ENCODE data around the gene HRH2.
"Not testable (repeated sequence)": the region's sequence is repeated elsewhere in the genome, so short reads cannot be mapped to it uniquely, and the experiment has no call there.

The HRH2 gene

DNA sequence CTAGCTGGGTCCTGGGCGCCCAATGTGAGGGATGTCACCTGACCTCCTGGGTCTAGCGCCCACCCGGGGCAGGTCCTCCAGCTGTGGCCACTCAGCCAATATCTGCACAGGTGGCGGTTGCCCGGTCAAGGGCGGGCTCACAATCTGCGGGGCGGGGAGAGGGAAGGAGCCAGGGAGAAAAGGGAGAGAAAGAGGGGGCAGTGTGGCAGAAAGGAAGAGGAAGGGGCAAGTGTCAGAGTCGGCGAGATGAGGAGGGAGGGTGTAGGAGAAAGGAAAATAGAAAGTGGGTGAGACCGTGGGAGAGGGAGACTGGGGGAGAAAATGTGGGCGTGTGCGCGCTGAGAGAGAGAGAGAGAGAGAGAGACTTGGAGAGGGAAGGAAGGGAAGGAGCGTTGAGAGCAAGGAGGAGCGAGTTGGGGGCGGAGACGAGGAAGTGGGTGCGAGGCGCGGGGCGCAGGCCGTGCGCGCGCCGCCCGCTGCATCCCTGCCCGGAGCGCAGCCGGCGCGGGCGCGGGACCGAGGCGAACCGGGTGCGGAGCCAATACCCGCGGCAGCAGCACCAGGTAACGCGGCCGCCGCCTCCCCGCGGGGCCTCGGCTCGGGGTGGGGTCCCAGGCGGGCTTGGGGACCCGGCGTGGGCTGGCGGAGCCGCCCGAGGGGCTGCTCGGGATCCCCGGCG, at the start of gene HRH2:
Gene HRH2, plus strand, starts transcription at position 479 of the 679 bp plus-strand sequence. CDS start 25,163 bp downstream, outside the sequence.
- DNase-seq: peak in 39 of 42 donors; percentile 47 to 89 (median 70)

GRCh38 chr5:175609526-175609925, 48.3 kb upstream of the HRH2 start:
- DNase-seq: peak in 38 of 42 donors; percentile 23 to 91 (median 62)
- intact Hi-C loops (cut with DNase I): no loop called here

More for the DNA sequence above, at the start of gene HRH2:
- intact Hi-C loops (cut with DNase I): no loop called here

DNA sequence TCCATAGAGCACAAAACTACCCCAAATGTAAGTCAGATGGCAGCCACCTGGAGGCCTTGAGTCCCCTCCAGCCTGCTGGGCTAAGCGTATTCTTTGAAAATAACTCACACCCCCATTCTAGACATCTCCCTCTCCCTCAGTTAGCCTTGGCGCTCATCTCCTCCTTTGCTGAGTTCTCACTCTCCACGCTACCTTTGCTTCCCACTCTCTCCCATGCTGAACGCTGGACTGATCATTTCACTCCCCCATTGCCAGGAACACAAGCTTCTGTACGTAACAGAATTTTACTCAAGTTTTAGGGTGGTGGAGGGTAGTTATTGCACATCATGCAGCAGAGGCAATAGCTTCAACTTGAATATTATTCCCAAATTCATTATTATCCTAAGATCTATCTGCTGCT, 47.5 kb upstream of the HRH2 start:
- intact Hi-C loops (cut with DNase I): no loop called here
- peak in 2 of 42 donors; percentile 52 to 53 for DNase-seq

GRCh38 chr5:175610898-175611297, 47.0 kb upstream of the HRH2 start:
- no peak for DNase-seq
- intact Hi-C loops (cut with DNase I): no loop called here

GRCh38 chr5:175614223-175614815, 43.6 kb upstream of the HRH2 start:
- intact Hi-C loops (cut with DNase I): no loop called here

GRCh38 chr5:175614861-175615260, 43.0 kb upstream of the HRH2 start:
- intact Hi-C loops (cut with DNase I): no loop called here

More at GRCh38 chr5:175614223-175614815, 43.6 kb upstream of the HRH2 start:
- DNase-seq: peak in 1 of 42 donors; percentile 24

GRCh38 chr5:175616083-175616482, 41.8 kb upstream of the HRH2 start:
- peak in 40 of 42 donors; percentile 31 to 91 (median 64) for DNase-seq
- intact Hi-C loops (cut with DNase I): no loop called here

More at GRCh38 chr5:175614861-175615260, 43.0 kb upstream of the HRH2 start:
- DNase-seq: no peak

GRCh38 chr5:175616527-175616926, 41.3 kb upstream of the HRH2 start:
- DNase-seq: peak in 14 of 42 donors; percentile 25 to 66 (median 44)
- intact Hi-C loops (cut with DNase I): not testable (repeated sequence)

DNA sequence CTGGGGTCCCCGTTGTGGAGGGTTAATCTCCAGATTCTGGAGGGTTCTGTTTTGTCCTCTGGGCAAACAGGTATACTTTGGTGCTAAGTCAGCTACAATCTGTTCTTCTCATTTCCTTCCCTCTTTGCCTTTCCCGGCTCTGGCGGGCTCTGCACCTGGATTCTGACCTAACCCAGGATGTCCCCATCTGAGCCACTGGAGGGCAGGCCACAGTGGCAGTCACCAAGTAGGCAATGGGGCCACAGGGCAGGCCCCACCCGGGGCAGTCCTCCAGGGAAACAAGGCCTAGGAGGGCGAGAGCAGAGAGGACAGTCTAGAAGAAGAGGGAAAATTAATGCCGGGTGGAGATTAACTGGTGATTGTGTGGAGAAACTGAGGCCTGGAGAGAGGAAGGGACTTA, 40.4 kb upstream of the HRH2 start:
- intact Hi-C loops (cut with DNase I): no loop called here
- peak in 1 of 42 donors; percentile 37 for DNase-seq

- intact Hi-C loops (cut with DNase I): no loop called here
- DNase-seq: no peak
These were observed 37.3 kb upstream of the HRH2 start for GRCh38 chr5:175620527-175620926.

GRCh38 chr5:175621971-175622370, 35.9 kb upstream of the HRH2 start:
- intact Hi-C loops (cut with DNase I): no loop called here
- DNase-seq: no peak

DNA sequence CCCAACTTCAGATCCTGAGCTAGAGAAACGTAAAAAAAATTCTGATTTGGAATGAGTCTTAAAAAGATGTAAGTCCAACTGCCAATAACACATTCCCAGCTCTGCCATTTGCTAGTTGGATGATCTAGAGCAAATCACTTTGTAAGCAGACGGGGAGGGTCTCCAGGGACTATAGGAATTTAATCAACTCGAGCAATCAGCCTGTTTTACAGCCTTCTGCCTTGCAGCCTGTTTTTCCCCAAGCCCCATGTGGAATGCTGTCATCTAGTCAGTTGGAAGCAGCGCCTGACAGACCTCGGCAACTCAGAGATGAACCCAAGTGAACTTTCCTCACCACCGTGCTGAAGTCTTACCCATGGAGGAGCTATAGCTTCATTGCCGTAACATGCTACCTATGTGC, 34.8 kb upstream of the HRH2 start:
- DNase-seq: no peak

DNA sequence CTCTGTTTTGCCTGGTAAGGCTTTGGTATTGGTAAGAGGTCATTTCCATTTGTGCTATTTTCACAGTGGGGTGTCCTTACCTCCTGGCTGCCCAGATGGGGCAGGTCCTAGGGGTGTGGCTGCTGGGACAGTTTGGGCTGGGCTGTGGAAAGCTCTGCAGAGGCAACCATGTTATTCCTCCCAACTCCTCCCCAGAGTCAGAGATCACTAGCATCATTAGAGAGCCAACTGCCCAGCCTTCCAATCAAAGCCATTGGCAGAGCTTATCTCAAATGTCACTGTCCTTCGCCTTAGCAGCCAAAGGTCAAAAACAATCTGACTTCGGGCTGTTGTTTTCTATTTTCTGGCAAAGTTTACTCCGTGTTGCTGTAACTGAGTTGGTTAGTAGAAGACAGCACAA, 33.6 kb upstream of the HRH2 start:
- DNase-seq: no peak
- intact Hi-C loops (cut with DNase I): no loop called here

More for the DNA sequence above, 34.8 kb upstream of the HRH2 start:
- intact Hi-C loops (cut with DNase I): no loop called here

DNA sequence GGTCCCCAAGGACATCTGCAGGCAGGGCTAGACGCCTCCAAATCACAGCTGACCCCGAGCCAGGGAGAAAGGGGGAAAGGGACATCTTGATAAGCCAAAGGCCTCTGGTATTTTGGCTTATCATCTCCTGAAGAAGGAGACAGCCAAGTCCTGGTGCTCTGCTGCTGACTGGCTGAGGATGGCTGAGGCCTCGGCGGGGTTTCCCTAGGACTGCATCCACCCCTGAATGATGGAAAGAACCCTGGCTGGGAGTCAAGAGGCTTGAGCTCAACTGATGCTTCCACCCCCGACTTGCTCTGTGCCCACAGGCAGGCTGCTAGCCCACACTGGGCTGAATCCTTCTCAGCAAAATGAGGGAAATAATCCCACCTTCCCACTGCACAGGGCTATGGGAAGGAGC, 30.9 kb upstream of the HRH2 start:
- intact Hi-C loops (cut with DNase I): no loop called here
- no peak for DNase-seq

GRCh38 chr5:175627739-175628138, 30.1 kb upstream of the HRH2 start:
- no peak for DNase-seq
- intact Hi-C loops (cut with DNase I): no loop called here

- intact Hi-C loops (cut with DNase I): no loop called here
- DNase-seq: no peak
These were observed 29.2 kb upstream of the HRH2 start for GRCh38 chr5:175628668-175629067.

DNA sequence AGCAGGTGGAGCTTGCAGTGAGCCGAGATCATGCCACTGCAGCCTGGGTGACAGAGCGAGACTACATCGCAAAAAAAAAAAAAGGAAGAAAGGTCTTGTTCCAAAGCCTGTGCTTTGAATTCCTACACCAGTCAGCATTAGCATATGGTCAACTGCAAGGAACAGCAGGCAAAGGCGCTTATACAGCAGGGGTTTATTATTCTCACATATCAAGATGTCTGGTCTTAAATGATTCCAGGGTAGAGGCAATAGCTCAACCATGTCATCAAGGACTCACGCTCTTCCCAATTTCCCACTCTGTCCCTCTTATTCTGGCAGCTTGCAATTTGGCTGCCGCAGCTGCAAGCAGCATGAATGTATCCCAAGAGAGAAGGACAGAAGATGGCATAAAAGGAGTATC, 28.6 kb upstream of the HRH2 start:
- DNase-seq: no peak
- intact Hi-C loops (cut with DNase I): no loop called here

GRCh38 chr5:175629793-175630192, 28.1 kb upstream of the HRH2 start:
- intact Hi-C loops (cut with DNase I): no loop called here
- no peak for DNase-seq

GRCh38 chr5:175635854-175636584, 21.9 kb upstream of the HRH2 start:
- DNase-seq: no peak
- intact Hi-C loops (cut with DNase I): no loop called here

DNA sequence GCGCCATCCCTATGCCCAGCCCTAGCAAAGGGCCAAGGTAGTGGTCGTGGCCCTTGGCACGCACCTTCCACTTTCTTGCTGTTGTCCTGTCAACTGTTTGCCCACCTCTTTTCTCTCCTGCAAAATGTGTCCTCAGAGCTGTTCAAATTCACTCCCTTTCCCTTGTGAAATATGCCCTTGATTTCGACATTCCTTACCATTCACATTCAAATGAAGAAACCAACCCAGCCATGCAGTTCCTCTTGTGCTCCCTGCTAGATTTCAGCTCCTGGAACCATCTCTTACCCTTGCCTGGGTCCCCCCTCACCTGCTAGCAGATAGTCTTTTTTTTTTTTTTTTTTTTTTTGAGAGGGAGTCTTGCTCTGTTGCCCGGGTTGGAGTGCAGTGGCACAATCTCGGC, 19.6 kb upstream of the HRH2 start:
- DNase-seq: no peak
- intact Hi-C loops (cut with DNase I): no loop called here

Data from head of caudate nucleus (tissue), 42 donors.